HL-60 (cell line): Measurements from ENCODE around the gene ACER2.

Source experiments
- DNase-seq, 2 experiments: peaks; one replicate each; pipeline ENCODE4 v3.0.0-alpha.2; 2010 to 2020; ENCODE audit warnings: low read depth in 1 of 2, low spot score in 1 of 2
- H3K27ac ChIP-seq: fragments of 250-450 bp; sonication (Bioruptor Pico); replicated peaks from 2 replicates; pipeline ENCODE4 v1.5.1; 2020; ENCODE audit warnings: mild to moderate bottlenecking, moderate library complexity
- H3K27me3 ChIP-seq: fragments of 250-450 bp; sonication (Bioruptor Pico); 2 replicates; pipeline ENCODE4 v1.5.1; 2021; ENCODE audit warnings: mild to moderate bottlenecking, moderate library complexity; ENCODE audit not compliant: insufficient read depth, poor library complexity, severe bottlenecking
- H3K4me3 ChIP-seq: replicated peaks from 2 replicates; pipeline ENCODE4 v1.5.1; 2011; ENCODE audit warnings: mild to moderate bottlenecking, control low read depth, low read length; ENCODE audit not compliant: insufficient read depth
- GABPA ChIP-seq: IDR thresholded peaks from 2 replicates; pipeline ENCODE4 v1.6.1; 2012; ENCODE audit warnings: low read depth
- POLR2AphosphoS5 ChIP-seq: IDR thresholded peaks from 2 replicates; pipeline ENCODE4 v1.6.1; 2012; ENCODE audit warnings: low read depth
- SPI1 ChIP-seq: IDR thresholded peaks from 2 replicates; pipeline ENCODE4 v1.6.1; 2012; ENCODE audit warnings: low read depth, mild to moderate bottlenecking, borderline replicate concordance
- TF ChIP-seq, protein P1 (sequence below): IDR thresholded peaks from one replicate; pipeline ENCODE4 v1.5.1; 2011; ENCODE audit warnings: low read length, control low read depth, inconsistent platforms; ENCODE audit not compliant: insufficient read depth
- TF ChIP-seq, protein P2 (sequence below): IDR thresholded peaks from 2 replicates; pipeline ENCODE4 v1.6.1; 2012; ENCODE audit warnings: low read depth; ENCODE audit not compliant: insufficient replicate concordance

ACER2 gene

DNA sequence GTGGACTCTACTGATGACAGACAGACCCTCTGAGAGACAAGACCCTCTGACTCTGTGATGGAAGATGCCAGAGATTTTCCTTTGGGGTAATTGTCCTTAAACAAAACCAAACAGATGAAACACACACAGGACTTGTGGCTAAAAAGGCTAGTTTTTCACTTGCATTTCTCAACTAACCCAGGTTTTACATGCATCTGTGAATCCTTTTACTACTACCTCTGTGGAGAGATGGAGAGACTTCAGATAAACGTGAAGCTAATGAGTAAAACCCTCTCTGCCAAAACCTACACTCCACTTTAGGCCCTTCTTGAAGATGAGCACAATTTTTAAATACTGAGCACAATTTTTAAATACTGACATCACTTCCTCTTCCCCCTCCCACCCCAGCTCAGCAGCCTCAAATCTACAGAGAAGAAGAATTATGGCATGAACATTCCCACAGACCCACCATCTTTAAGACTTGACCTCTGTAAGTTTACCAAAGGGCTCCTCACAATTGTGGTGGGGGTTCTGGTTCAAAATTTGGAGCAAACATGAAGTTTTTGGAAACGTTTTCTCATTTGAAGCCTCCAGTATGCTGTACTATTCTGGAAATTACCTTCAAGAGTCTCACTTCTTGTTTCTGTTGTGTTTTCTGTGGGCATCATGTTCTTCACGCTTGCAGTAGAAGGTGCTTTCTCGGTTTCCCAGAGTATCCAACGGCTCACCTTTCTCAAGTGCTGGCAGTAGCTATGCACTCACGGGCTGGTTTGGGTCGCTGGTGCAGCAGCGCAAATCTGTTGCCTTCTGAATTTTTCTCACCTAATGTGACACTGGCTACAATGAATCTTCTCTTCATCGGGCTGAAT is 42.7 kb downstream of the ACER2 start:
- Histone ChIP-seq H3K27ac (no peak overlapping the region), H3K27me3 (no peaks in the 10 kb centered on the region), H3K4me3 (no peak overlapping the region)
- DNase-seq = no peak
- TF ChIP-seq SPI1 (no peak), POLR2AphosphoS5 (no peak), GABPA (no peak)
- TF ChIP-seq, protein P1, sequence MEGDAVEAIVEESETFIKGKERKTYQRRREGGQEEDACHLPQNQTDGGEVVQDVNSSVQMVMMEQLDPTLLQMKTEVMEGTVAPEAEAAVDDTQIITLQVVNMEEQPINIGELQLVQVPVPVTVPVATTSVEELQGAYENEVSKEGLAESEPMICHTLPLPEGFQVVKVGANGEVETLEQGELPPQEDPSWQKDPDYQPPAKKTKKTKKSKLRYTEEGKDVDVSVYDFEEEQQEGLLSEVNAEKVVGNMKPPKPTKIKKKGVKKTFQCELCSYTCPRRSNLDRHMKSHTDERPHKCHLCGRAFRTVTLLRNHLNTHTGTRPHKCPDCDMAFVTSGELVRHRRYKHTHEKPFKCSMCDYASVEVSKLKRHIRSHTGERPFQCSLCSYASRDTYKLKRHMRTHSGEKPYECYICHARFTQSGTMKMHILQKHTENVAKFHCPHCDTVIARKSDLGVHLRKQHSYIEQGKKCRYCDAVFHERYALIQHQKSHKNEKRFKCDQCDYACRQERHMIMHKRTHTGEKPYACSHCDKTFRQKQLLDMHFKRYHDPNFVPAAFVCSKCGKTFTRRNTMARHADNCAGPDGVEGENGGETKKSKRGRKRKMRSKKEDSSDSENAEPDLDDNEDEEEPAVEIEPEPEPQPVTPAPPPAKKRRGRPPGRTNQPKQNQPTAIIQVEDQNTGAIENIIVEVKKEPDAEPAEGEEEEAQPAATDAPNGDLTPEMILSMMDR = no peak
- TF ChIP-seq, protein P2, sequence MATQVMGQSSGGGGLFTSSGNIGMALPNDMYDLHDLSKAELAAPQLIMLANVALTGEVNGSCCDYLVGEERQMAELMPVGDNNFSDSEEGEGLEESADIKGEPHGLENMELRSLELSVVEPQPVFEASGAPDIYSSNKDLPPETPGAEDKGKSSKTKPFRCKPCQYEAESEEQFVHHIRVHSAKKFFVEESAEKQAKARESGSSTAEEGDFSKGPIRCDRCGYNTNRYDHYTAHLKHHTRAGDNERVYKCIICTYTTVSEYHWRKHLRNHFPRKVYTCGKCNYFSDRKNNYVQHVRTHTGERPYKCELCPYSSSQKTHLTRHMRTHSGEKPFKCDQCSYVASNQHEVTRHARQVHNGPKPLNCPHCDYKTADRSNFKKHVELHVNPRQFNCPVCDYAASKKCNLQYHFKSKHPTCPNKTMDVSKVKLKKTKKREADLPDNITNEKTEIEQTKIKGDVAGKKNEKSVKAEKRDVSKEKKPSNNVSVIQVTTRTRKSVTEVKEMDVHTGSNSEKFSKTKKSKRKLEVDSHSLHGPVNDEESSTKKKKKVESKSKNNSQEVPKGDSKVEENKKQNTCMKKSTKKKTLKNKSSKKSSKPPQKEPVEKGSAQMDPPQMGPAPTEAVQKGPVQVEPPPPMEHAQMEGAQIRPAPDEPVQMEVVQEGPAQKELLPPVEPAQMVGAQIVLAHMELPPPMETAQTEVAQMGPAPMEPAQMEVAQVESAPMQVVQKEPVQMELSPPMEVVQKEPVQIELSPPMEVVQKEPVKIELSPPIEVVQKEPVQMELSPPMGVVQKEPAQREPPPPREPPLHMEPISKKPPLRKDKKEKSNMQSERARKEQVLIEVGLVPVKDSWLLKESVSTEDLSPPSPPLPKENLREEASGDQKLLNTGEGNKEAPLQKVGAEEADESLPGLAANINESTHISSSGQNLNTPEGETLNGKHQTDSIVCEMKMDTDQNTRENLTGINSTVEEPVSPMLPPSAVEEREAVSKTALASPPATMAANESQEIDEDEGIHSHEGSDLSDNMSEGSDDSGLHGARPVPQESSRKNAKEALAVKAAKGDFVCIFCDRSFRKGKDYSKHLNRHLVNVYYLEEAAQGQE = no peak

GRCh38 chr9:19456426-19456825 is 47.6 kb downstream of the ACER2 start:
- DNase-seq = peak in 1 of 2 experiments; percentile 28
- H3K27me3 ChIP-seq = no peaks in the 10 kb centered on the region
- H3K27ac ChIP-seq = no peak overlapping the region
- TF ChIP-seq, protein P2 = no peak
- TF ChIP-seq POLR2AphosphoS5 (no peak), GABPA (no peak), SPI1 (no peak)
- TF ChIP-seq, protein P1 = no peak
- H3K4me3 ChIP-seq = no peak overlapping the region

- TF ChIP-seq, protein P1 = peak; percentile 91
- no peak for TF ChIP-seq GABPA
- Histone ChIP-seq H3K4me3 (no peak overlapping the region), H3K27me3 (no peaks in the 10 kb centered on the region), H3K27ac (no peak overlapping the region)
- DNase-seq = peak; percentile 5 to 44
Measured at GRCh38 chr9:19456996-19457692, 48.3 kb downstream of the ACER2 start.
